Activated naive CD4-positive, alpha-beta T cell treated with anti-CD3 and anti-CD28 coated beads for 36 hours (primary cell): Measurements from ENCODE around the gene ZPR1. TPM values are rescaled to one million over a fixed set of nuclear protein-coding genes. Genes with fewer than 3 reads are reported as not detected.

Experiments
- CTCF ChIA-PET: fragments of 350-600 bp; sonication (Branson Sonifier 250); formaldehyde crosslinking; loops from one replicate; lab custom pipeline; 2021; ENCODE audit warnings: antibody characterized with exemption; lab: Charles Lee
- DNase-seq: peaks from one replicate; pipeline ENCODE4 v3.0.0-alpha.2; 2020
- H3K27ac Mint-ChIP-seq: one replicate; pipeline ENCODE4 v1.8.0; 2021; ENCODE audit warnings: mild to moderate bottlenecking, mixed read lengths
- H3K27me3 Mint-ChIP-seq: one replicate; pipeline ENCODE4 v1.8.0; 2021; ENCODE audit warnings: low read depth, mixed read lengths
- H3K36me3 Mint-ChIP-seq: one replicate; pipeline ENCODE4 v1.8.0; 2021; ENCODE audit warnings: low read depth, mixed read lengths
- H3K4me1 Mint-ChIP-seq: one replicate; pipeline ENCODE4 v1.8.0; 2021; ENCODE audit warnings: low read depth, mixed read lengths
- H3K4me3 Mint-ChIP-seq: one replicate; pipeline ENCODE4 v1.8.0; 2021; ENCODE audit warnings: mild to moderate bottlenecking, moderate library complexity, mixed read lengths
- H3K9me3 Mint-ChIP-seq: one replicate; pipeline ENCODE4 v1.8.0; 2021; ENCODE audit warnings: mixed read lengths
- intact Hi-C: fragments of 100-400 bp; cut with micrococcal nuclease; formaldehyde crosslinking; loops from one replicate; pipeline ENCODE4 v1.15.1; 2023
- total RNA-seq, 2 experiments: library from RNA; stranded (reverse); gene quantifications; one replicate each; pipeline ENCODE4 v1.2.3, GENCODE V29; 2021

Gene ZPR1
- total RNA-seq, 2 experiments from 2014 or later, result 87.2 to 87.8 TPM

DNA sequence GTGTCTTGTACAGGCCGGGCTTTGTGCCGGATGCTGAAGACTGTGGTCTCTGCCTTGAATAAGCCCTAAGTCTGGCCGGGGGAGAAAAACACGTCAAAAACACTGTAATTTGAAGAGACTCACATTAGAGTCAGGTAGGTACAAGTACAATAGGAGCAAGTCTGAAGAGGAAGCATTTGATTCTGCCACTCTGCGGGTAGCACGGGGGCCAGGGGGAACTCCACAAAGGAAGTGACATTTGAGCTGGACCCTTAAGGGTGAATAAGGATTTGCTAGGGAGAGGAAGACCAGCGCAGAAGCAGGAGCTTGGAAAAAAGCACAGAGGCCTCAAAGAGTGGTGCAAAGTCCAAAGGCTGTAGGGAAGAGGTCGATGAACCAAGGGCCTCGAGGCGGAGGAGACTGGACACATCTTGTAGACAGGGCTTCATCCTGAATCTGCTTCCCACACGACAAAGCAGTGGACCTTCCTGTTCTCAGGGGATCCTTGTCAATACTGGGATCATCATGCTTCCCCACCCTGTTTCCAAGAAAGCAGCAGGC lies 53.8 kb downstream of the ZPR1 start:
- intact Hi-C loops, result loop anchor here (2.0 kb wide), 2 partner anchors 39 to 493 kb away; partner anchors contain the start of gene BUD13
- no peak for DNase-seq
- Mint-ChIP-seq H3K27ac (no peak overlapping the region), H3K9me3 (no peaks in the 10 kb centered on the region), H3K27me3 (no peaks in the 10 kb centered on the region), H3K36me3 (no peaks in the 10 kb centered on the region), H3K4me1 (peaks cover 10% of the 10 kb centered on the region), H3K4me3 (no peak overlapping the region)
- CTCF ChIA-PET, result interaction anchor here (0.6 to 4.8 kb wide), 6 partner anchors 10 to 608 kb away, joined by 3 to 27 read pairs (median 4); partner anchors contain the start of gene APOA1

DNA sequence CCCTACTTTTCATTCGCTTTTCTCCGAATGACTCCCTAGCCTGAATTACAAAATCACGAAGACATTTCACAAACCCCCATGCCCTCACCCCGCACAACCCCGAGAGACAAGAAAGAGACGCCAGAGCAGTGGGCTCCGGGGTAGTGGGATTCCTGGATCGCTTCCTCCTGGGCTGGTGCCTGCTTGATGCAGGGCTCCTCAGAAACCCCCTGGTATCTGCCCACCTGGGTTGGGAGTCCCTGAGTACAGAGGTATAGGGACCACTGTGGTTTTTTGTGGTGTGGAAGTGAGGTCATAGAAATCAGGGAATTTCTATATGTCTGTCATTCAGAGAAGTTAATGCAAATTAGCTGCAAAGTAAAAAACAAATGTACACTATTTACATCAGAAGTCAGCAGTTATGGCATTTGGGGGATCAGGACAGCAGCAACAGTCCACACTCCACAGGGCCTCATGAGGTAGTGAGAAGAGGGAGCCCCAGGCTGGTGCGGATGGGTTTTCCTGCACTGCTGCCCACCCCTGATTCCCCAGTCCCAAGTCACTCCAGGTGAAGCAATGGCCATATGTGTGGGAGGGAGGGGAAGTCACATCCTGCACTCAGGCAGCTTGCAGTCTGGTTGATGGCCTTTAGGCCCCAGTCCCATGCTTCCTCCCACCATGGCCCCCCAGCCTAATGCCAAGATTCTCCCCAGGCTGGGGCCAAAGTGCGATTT lies 54.6 kb downstream of the ZPR1 start:
- intact Hi-C loops, result loop anchor here (2.0 kb wide), 2 partner anchors 40 to 494 kb away; partner anchors contain the start of gene BUD13
- Mint-ChIP-seq H3K4me3 (no peak overlapping the region), H3K27me3 (no peaks in the 10 kb centered on the region), H3K36me3 (no peaks in the 10 kb centered on the region), H3K27ac (no peak overlapping the region), H3K9me3 (no peaks in the 10 kb centered on the region), H3K4me1 (peaks cover 10% of the 10 kb centered on the region)
- no peak for DNase-seq
- CTCF ChIA-PET, result interaction anchor here (0.6 to 4.8 kb wide), 15 partner anchors 8 to 888 kb away, joined by 3 to 27 read pairs (median 4); partner anchors contain the start of gene APOA1

- Mint-ChIP-seq H3K27me3 (no peaks in the 10 kb centered on the region), H3K36me3 (no peaks in the 10 kb centered on the region), H3K4me1 (peaks cover 10% of the 10 kb centered on the region), H3K27ac (no peak overlapping the region), H3K4me3 (no peak overlapping the region), H3K9me3 (no peaks in the 10 kb centered on the region)
- intact Hi-C loops, result loop anchor here (1.0 to 2.0 kb wide), 4 partner anchors 40 to 494 kb away; partner anchors contain the start of gene BUD13
- peak; percentile 77 for DNase-seq
- CTCF ChIA-PET, result interaction anchor here (0.6 to 4.8 kb wide), 17 partner anchors 9 to 514 kb away, joined by 3 to 27 read pairs (median 4); partner anchors contain the start of genes APOA1 and APOA5
These were observed 55.4 kb downstream of the ZPR1 start for GRCh38 chr11:116732271-116733042.

DNA sequence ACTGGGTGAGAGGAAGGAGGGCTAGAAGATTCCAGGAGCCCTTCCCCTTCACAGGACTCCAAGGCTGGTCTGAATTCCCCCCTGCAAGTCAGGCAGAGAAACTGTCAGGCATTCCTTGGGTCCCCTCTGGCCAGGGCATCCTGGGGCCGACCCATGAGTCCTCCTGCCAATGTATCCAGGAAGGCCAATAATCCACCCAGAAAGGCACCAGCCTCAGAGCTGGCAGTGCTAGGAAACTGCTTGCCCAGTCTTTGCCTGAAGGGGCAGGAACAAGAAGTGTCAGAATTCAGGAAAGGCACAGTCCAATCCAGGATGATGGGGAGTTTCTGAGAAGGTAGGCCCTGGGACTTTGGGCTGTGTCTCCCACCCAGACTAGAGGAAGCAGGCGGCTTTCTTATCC lies 56.0 kb downstream of the ZPR1 start:
- H3K36me3 Mint-ChIP-seq, result no peaks in the 10 kb centered on the region
- no peak overlapping the region for H3K27ac Mint-ChIP-seq
- no peaks in the 10 kb centered on the region for H3K27me3 Mint-ChIP-seq
- DNase-seq, result no peak
- H3K9me3 Mint-ChIP-seq, result no peaks in the 10 kb centered on the region
- H3K4me1 Mint-ChIP-seq, result peaks cover 10% of the 10 kb centered on the region
- H3K4me3 Mint-ChIP-seq, result no peak overlapping the region
- intact Hi-C loops, result loop anchor here (1.0 to 2.0 kb wide), 4 partner anchors 41 to 495 kb away; partner anchors contain the start of gene BUD13
- CTCF ChIA-PET, result interaction anchor here (0.9 to 4.8 kb wide), 7 partner anchors 12 to 447 kb away, joined by 3 to 27 read pairs (median 7); partner anchors contain the start of gene APOA1

DNA sequence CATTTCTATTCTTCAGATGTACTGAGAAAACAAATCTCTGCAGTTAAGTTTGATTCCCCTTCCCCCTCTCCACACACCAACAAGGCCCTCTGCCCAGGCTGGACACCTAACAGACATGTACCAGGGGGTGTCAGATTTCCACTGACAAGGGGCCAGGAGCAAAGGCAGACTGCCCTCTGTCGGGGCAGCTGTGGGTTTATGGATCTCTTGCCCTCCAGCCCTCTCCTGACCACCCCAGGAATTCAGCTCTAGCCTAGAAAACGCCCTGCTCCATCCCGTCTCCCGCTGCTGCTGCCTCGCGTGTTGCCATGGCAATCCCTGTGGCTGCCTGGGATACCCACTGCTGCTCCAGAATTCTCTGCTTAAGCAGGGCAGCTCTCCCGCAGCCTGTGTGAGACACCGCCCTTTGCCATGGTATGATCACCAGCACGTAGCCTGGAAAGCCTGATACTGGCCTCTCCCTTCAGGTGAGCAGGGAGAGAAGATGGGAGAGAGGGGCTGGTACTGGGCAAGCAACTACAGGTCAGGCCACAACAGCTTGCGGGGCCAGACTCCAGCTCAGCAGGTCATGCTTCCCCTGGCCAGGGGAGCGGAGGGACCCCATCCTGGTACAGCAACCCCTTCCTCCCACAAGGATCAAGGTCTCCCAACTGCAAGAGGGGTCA lies 56.6 kb downstream of the ZPR1 start:
- CTCF ChIA-PET, result interaction anchor here (2.5 kb wide), 1 partner anchor 19 kb away, joined by 8 read pairs; no protein-coding TSS in a partner anchor
- intact Hi-C loops, result no loop called here
- no peaks in the 10 kb centered on the region for H3K9me3 Mint-ChIP-seq
- peaks cover 2% of the 10 kb centered on the region for H3K27me3 Mint-ChIP-seq
- DNase-seq, result no peak
- no peak overlapping the region for H3K27ac Mint-ChIP-seq
- H3K36me3 Mint-ChIP-seq, result no peaks in the 10 kb centered on the region
- H3K4me3 Mint-ChIP-seq, result no peak overlapping the region
- peaks cover 10% of the 10 kb centered on the region for H3K4me1 Mint-ChIP-seq

GRCh38 chr11:116730601-116731000 lies 57.2 kb downstream of the ZPR1 start:
- Mint-ChIP-seq H3K36me3 (no peaks in the 10 kb centered on the region), H3K4me3 (no peak overlapping the region), H3K4me1 (peaks cover 10% of the 10 kb centered on the region), H3K9me3 (no peaks in the 10 kb centered on the region), H3K27me3 (peaks cover 3% of the 10 kb centered on the region), H3K27ac (no peak overlapping the region)
- no peak for DNase-seq
- CTCF ChIA-PET, result interaction anchor here (2.5 kb wide), 1 partner anchor 20 kb away, joined by 8 read pairs; no protein-coding TSS in a partner anchor
- intact Hi-C loops, result no loop called here

GRCh38 chr11:116730241-116730561 lies 57.6 kb downstream of the ZPR1 start:
- Mint-ChIP-seq H3K4me3 (no peak overlapping the region), H3K36me3 (no peaks in the 10 kb centered on the region), H3K4me1 (peaks cover 10% of the 10 kb centered on the region), H3K27me3 (peaks cover 3% of the 10 kb centered on the region), H3K27ac (no peak overlapping the region), H3K9me3 (no peaks in the 10 kb centered on the region)
- no peak for DNase-seq
- CTCF ChIA-PET, result no interaction called here
- intact Hi-C loops, result no loop called here

GRCh38 chr11:116729501-116730240 lies 58.2 kb downstream of the ZPR1 start:
- Mint-ChIP-seq H3K4me1 (peaks cover 10% of the 10 kb centered on the region), H3K4me3 (no peak overlapping the region), H3K27me3 (peaks cover 3% of the 10 kb centered on the region), H3K27ac (no peak overlapping the region), H3K36me3 (no peaks in the 10 kb centered on the region), H3K9me3 (no peaks in the 10 kb centered on the region)
- DNase-seq, result no peak
- intact Hi-C loops, result no loop called here
- CTCF ChIA-PET, result interaction anchor here (1.6 kb wide), 1 partner anchor 15 kb away, joined by 5 read pairs; no protein-coding TSS in a partner anchor

DNA sequence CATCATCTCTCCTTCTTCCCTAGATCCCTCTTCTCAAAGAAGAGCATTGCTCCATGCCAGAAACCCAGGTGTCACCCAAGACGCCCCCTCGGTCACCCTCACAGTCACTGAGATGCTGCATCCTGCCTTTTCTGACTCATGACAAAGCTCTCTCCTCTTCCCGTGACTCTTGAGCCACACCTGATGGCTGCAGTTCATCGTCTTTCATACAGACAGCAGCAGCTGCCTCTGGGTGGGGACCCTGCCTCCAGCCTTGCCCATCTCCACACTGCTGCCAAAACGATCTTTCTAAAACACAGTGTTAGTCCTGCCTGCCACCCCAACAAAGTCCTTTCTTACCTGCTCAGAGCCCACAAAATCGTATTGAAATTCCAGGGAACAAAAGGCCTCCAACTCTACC lies 59.8 kb downstream of the ZPR1 start:
- intact Hi-C loops, result no loop called here
- Mint-ChIP-seq H3K4me3 (no peak overlapping the region), H3K36me3 (no peaks in the 10 kb centered on the region), H3K9me3 (no peaks in the 10 kb centered on the region), H3K27me3 (peaks cover 3% of the 10 kb centered on the region), H3K4me1 (peaks cover 5% of the 10 kb centered on the region), H3K27ac (no peak overlapping the region)
- DNase-seq, result no peak
- CTCF ChIA-PET, result interaction anchor here (1.2 to 1.6 kb wide), 2 partner anchors 16 to 149 kb away, joined by 3 to 5 read pairs; no protein-coding TSS in a partner anchor

DNA sequence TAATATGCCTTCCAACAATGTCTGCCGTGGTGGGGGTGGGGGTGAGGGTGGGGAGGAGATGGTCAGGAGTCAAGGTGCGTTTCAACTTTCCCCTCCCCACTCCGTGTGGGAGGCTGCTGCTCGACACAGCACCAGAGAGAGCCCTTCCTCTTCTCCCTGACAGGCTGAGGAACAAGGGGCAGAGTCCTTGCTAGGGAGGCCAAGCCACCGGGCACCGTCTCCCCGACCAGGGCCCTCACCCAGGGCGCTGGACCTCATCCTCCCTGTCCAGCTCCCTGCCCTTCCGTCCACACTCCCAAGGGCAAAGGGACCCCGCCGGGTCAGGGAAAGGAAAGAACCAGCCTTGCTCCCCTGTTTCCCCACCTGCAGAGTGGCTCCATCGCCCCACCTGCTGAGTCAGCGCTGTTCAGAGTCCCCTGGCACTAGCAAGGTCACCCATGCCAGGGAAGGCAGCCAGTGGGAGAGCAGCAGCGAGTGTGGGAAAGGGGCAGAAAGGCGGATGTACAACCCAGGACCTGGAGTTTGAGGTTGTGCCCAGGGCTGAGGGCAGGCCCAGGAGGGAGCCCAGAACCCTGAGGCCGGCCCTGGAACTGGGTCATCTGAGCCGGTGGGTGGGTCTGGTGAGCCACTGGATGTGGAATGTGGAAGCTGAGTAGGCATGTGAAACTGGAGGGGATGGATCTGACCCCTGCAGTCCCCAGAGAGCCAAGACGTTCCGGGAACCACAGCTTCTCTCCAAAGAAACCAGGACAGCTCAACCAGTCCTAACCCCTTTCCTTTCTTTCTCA lies 62.2 kb downstream of the ZPR1 start:
- CTCF ChIA-PET, result interaction anchor here (0.8 kb wide), 1 partner anchor 12 kb away, joined by 3 read pairs; no protein-coding TSS in a partner anchor
- no peaks in the 10 kb centered on the region for H3K4me1 Mint-ChIP-seq
- no peaks in the 10 kb centered on the region for H3K9me3 Mint-ChIP-seq
- no peaks in the 10 kb centered on the region for H3K36me3 Mint-ChIP-seq
- intact Hi-C loops, result no loop called here
- DNase-seq, result no peak
- no peak overlapping the region for H3K4me3 Mint-ChIP-seq
- H3K27me3 Mint-ChIP-seq, result peaks cover 3% of the 10 kb centered on the region
- H3K27ac Mint-ChIP-seq, result no peak overlapping the region
